GM19455 (cell line): ENCODE measurements around the gene SEC61B.
"Not testable (repeated sequence)": the region's sequence is repeated elsewhere in the genome, so short reads cannot be mapped to it uniquely, and the experiment has no call there.

ENCODE experiments used
- ATAC-seq: cut with Tn5 transposase; IDR thresholded peaks from one replicate; pipeline ENCODE4 v1.9.1; 2021; ENCODE audit not compliant: unreplicated experiment

SEC61B gene

DNA sequence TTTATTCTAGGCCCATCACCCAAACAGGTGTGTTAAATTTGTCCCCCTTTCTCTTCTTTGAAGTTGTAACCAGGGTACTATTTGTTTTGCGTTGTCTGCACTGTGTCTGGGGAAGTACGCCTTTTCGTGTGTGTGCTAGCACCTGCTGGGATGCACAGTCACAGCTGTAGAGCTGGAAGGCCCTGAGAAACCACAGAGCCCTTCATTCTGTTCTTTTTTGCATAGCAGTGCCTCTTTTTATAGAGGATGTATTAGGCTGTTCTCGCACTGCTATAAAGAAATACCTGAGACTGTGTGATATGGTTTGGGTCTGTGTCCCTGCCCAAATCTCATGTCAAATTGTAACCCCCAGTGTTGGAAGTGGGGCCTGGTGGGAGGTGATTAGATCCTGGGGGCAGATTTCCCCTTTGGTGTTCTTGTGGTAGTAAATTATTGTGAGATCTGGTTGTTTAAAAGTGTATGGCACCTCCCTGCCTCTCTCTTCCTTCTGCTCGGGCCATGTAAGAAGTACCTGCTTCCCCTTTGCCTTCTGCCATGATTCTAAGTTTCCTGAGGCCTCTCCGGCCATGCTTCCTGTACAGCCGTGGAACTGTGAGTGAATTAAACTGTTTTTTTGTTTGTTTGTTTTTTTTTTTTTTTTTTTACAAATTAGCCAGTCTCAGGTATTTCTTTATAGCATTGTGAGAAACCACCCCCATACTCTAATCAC lies 14.0 kb downstream of the SEC61B start:
- ATAC-seq, result peak; percentile 97

DNA sequence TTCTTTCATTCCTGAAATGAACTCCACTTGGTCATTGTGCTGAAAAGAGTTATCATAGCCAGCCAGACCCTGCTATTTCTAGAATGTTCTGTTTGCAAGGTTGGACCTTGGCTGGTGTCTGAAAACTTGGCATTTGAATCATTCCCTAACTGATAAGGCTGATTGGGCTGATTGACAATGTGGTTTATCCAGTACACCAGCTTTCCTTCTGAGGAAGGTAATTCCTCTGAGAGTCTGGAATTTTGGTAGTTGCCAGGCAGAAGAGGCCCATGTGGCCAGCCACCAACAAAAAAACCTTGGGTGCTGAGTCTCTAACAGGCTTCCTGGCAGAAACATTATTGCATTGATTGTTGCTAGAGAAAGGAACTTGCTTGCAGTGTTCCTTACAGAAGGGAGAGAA lies 15.3 kb downstream of the SEC61B start:
- no peak for ATAC-seq

DNA sequence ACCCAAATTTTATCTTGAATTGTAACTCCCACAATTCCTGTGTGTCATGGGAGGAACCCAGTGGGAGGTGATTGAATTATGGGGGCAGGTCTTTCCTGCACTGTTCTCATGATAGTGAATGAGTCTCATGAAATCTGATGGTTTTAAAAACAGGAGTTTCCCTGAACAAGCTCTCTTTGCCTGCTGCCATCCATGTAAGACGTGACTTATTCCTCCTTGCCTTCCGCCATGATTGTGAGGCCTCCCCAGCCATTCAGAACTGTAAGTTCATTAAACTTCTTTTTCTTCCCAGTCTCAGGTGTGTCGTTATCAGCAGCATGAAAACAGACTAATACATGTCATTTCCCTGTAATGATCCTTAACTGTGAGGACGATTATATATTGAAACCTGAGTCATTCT lies 15.8 kb downstream of the SEC61B start:
- not testable (repeated sequence) for ATAC-seq

DNA sequence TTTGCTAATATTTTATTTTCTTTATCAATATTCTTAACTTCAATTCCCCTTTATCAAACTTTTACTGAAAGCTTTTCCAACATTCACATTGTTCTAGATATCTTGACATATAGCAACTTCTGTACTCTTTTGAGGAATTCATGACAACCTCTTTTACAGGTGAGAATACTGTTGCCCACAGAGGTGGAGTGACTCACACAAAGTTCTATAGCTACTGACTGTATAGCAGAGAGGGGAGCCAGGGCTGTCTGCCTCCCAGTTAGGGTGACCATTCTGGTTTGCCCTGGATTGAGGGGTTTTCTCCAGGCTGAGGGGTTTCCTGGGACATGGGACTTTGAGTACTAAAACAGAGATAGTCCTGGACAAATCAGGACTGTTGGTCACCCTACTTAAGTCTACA lies 16.2 kb downstream of the SEC61B start:
- no peak for ATAC-seq

DNA sequence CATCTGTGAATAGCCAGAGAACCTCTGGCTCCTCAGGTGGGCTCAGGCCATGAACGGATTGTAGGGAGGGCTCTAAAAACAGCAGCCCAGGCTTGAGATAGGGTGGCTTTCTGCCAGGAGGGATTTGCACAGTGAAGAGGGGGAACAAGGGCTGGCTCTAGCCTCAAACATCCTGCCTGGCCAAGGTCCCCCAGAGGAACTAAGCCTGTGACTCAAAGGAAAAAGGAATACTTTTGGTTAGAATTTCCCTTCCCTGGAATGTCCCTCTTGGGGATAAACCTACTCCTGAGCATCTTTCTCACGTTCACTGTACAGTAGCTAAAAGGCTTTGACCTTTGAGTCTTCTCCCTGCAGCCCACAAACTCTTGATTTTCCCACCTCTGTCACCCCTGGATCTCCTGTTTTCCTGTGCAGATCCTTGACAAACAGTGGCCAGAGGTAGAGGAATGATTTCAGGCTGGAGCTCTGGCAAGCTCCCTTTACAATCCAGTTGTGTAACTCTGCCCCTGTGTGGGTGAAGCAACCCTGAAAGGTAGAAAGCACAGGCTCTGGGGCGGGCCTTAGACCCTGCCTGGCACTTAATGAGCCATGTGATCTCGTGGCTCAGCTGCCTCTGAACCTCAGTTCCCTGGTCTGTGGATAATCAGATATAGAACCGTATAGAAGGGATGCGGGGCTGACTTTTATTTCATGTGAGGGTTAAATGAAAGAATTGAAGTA lies 17.4 kb downstream of the SEC61B start:
- no peak for ATAC-seq

DNA sequence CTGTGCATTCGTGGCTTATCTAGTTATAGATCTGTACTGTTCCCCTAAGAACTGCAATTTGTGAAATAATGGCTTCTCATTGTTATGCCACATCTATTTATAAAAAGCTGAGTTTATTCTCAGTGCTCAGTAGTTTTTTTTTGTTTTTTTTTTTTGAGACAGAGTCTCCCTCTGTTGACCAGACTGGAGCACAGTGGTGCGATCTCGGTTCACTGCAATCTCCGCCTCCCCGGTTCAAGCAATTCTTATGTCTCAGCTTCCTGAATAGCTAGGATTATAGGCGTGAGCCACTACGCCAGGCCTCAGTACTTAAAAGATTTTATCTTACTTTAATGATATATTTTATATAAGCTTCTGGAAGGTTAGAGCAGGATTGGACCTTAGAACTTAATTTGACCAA lies 19.0 kb downstream of the SEC61B start:
- ATAC-seq, result no peak

DNA sequence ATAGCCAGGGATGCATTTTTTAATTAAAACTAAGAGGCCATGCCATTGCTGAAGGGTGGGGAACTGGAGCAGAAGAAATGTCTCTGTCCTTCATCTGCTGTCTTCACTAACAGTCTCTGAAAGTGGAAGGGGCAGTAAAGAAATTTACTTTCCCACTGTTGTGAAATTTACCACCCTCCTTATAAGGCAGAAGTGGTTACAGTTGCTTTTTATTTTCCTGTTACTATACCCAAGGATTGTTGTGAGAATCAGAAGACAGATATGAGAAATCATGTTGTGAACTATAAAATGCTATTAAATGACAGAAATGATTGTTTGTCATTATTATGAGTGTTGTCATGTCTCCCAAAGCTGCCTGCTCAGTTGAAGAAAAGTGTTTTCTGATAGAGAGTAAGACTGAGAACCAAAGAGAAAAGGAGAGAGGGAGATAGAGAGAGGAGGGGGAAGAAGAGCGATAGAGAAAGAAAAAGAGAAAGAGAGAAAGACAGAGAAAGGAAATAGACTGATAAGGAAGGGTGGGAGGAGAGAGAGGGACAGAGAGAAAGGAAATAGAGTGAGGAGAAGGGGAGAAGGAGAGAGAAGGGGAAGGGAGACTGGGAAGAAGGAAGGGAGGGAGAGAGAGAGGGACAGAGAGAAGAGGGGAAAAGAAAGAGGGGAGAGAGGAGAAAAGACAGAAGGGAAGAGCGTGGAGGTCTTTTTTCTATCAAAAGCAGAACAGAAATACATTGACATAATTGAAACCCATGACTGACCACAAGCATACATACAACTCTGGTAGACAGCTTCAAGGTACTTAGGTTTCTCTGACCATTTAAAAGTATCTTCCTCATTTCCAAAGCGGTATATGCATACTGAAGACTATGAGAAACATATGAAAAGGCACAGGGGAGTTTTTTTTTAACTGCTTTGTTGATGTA lies 22.5 kb downstream of the SEC61B start:
- peak; percentile 93 for ATAC-seq

DNA sequence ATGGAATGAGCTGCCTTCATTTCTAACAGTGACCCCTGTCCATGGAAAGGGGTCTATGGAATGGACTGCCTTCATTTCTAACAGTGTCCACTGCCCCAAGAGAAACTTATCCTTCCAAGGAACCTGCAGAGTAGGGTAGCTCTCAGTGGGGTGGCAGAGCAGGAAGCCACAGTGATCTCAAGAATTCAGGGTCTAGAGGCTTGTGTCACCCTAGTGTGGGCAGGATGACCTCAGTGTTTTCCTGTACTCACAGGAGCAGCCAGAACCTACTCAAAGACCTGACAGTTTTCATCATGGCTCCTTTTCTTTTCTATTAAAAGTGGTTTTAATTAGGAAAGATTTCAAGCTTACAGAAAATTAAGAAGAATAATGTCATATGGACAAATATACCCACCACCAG lies 27.5 kb downstream of the SEC61B start:
- ATAC-seq, result no peak

DNA sequence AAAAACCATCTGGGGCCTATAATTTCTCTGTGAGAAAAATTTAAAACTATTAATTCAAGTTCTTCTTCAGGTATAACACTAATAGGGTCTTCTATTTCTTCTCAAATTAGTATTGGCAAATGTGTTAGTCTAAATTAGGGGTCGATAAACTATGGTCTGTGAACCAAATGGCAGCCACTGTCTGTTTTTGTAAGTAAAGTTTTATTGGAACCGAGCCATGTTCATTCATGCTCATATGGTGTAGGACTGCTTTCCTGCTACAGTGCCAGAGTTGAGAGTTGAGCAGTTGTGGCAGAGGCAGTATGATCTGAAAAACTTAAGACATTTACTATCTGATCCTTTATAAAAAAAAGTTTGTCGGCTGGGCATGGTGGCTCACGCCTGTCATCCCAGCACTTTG lies 29.1 kb downstream of the SEC61B start:
- ATAC-seq, result no peak

DNA sequence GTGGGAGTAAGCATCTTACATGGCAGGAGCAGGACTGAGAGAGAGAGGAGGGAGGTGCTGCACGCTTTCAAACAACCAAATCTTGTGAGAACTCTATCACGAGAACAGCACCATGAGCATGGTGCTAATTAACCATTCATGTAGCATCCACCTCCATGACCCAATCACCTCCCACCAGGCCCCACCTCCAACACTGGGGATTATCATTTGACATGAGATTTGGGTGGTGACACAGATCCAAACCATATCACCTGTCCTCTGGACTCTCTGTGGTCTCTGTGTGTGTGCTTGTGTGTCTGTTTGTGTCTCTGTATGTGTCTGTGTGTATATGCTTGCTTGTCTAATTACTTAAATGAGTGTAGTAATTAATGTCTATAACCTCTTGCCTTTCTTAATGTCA lies 31.1 kb downstream of the SEC61B start:
- ATAC-seq, result peak; percentile 43

DNA sequence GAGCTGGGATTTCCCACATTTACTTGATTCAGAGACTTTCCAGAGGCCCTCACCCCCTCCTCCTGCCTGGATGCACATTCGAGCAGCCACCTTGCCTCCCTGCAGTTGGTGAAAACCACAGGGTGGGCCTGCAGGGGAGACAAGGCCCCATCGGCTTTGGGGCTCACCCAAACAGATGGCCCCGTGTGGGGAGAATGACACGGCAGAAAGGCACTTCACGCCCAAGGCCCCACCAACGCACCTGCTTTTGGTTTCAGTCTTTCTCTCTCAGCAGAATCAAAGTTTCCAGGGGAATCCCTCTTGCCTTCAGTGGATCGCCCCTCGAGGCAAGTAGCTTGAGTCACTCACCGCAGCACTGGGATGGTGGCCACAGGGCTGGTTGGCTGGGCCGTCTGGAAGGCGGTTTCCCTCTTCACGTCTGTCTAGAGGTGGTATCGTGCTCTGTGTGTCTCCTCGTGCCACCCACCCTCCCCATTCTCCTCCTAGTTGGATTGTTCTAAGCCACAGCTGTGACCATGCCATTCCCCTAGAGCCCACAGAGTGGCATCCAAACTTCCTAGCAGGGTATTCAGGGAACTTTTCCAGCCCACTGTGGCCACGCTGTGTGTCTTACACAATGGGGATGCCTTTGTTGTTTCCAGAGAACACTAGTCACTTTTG lies 31.8 kb downstream of the SEC61B start:
- ATAC-seq, result peak; percentile 88

DNA sequence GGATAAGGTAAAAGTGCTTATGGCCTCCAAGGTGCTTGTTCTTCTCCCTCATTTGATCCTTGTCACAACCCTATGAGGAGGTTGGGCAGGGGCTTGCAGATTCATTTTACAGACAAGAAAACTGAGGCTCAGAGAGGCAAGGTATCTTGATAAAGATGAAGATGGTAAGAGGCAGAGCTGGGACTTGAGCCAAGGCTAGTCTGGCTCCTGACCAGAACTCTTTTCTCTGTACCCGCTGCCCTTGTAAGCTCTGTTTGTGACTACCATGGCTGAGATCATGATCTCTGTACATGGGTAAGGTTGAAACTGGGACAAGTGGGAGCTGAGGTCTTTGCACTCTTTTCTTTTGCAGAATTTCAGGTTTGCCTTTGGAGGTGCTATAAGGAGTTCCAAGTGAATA lies 33.6 kb downstream of the SEC61B start:
- no peak for ATAC-seq

DNA sequence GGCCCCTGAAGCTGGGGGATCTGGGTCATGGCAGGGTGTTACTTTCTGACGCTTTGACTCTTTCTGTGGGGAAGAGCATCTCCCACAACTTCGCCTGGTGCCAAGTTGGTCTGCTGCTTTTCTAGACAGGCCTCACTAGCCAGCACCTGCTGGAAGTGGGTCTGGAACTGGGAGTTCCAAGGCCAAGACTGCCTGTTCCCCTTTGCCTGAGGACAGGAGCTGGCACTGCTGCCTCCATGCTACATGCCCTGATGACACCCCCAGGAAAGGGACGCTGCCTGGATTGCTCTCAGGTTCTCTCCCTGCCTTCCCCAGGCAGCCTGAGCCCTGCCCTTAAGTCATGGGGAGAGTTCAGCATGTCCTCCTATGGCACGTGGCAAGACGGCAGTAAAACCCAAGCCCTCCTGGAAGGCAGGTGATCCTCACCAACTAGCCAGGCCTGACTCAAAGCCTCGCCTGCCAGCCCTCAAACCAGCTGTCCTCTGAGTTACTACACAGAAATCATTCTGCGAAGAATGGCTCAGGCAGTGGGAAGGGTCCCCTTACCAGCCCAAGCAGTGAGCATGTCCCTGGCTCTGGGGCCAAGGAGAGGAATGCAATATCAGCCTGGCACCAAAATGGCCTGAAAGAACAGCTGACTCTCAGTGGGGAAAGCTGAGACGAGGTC lies 35.8 kb downstream of the SEC61B start:
- ATAC-seq, result no peak

DNA sequence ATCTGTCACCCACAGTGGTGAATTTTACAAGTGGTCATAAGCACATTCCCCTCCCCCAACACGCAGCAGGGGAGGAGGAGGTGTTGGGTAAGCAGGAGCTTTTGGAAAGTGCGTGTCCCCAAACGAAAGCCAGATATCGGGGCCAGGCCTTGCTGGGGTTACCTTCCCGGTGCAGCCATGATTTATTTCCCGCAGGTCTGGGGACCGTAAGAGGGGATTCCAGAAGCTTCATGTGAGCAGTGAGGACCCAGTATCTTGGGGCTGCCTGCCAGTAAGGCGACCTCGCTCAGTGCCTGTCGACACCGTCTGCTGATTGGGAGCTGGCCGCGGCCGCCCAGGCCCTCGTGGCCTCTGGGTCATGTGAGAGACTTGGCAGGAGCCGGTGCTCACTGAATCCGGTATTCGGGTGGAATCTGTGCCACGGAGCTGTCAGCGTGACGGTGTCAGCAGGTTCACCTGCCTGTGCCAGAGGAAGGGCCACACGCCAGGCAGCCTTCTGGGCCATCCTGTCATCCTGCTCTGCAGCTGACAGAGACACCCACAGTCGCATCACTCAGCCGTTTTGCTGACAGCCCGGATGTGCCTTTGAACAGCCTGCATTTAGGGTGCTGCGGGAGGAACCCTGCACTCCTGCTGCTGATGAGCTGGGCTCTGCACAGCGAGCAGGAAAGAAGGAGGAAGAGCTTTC lies 37.3 kb downstream of the SEC61B start:
- ATAC-seq, result peak; percentile 55

DNA sequence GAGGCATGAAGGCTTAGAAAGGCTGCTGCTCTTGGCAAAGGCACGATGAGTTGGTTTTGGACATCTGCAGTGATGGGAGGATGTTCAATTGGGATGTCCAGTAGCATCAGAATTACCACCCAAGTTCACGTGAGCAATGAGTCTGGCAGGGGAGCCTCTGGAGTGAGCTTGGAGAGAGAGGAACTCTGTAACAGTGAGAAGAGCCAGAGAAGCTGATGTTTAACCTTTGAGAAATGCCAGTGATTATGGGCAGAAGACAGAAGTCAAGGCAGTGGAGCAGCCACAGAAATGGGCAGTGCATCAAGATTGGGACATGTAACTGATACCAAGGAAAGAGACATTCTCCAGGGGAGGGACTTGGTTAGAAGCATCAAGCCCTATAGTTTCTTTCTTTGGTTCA lies 39.8 kb downstream of the SEC61B start:
- ATAC-seq, result no peak

DNA sequence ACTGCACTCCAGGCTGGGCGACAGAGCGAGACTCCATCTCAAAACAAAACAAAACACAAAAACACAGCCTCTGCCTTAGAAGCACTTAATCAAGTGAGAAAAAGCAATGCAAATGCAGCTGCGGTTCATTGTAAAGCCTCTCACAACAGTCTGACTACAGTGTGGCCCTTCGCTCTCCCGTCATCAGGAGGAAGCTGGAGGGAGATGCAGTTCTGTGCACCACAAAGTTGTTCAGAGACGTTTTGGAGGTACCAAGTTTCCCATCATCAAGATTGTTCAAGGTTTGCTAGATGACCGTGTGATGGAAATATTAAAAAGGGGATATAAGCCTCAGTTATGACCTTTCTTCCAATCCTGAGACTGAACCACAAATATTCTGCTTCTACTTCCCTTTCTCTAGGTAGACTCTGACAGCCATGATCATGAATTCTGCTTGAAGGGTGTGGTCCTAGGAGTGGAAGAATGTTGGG lies 40.9 kb downstream of the SEC61B start:
- ATAC-seq, result peak; percentile 63

DNA sequence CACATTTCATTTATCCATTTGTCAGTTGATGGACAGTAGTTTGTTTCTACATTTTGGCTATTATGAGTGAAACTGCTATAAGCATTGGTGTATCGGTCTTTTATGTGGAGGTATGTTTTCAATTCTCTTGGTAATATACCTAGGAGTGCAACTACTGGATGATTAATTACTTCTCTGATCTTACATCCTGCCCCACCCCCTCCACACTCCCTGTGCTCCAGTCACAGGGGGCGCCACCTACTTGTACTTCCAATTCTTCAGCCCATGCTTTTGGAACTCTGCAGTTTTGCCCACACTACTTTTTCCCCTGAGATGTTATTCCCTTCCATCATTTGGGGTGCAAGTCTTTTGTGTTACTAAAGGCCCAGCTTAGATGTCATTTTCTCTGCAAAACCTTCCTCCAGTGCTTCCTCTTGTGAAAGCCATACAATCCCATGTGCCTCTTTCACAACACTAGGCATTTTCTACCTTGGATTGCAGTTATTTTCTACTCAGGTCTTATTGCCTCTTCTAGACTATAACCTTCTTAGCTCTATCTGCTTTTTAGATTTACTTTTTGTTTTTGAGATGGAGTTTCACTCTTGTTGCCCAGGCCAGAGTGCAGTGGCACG lies 42.1 kb downstream of the SEC61B start:
- ATAC-seq, result no peak

DNA sequence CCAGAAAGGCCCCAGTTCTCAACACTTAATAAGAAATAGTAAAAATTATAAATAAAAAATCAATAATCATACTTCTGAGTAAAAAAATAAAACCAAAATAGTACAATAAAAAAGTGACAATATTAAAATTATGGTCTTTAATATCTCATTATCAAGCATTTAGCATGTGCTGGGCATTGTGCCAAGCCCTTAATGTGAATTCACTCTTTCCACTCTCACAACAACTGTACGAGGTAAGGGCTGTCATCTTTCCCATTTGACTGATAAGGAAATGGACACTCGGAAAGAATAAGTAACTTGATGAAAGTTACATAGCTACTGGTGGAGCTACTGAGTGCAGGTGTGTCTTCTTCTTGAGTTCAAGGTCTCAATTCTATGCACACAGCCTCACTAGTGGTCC lies 43.6 kb downstream of the SEC61B start:
- ATAC-seq, result no peak

DNA sequence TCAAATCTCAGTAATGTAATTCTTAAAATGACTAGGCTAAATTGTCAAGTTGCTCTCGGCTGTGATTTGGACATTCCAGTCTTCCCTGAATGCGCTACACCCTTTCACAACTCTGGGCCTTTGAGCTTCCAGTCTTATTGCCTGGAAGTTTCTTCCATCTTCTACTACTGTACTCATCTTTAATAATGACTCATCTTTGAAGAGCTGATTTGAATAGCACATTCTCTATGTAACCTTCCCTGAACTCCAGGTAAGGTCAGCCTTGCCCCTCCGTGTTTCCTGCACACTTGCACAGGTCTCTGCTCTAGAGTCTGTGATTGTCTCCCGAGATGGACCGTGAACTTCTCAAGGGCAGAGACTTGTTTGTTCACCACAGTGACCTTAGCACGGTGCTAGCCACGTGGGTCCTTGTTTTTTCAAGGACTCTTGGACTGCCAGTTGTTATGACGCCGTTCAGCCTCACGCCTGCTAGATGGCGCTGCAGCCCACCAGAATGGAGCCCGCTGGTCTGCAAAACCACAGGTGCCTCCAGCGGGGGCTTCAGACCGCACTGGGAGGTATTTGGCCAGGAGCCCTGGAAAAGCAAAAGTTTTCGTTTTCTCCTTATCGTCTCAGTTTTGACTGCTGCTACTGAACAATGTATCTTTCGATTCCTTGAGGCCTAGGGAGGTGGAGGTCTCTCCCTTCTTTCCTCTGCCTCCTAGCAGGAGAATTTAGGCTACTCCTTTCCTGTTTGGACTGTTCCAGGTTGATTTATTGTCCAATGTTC lies 44.4 kb downstream of the SEC61B start:
- peak; percentile 59 for ATAC-seq
